GM19351 (cell line): ENCODE data around the gene SRP9.
"Not testable (repeated sequence)": the region's sequence is repeated elsewhere in the genome, so short reads cannot be mapped to it uniquely, and the experiment has no call there.

ENCODE experiments used
- ATAC-seq: cut with Tn5 transposase; IDR thresholded peaks from one replicate; pipeline ENCODE4 v1.9.1; 2021; ENCODE audit warnings: mild to moderate bottlenecking, moderate library complexity; ENCODE audit not compliant: unreplicated experiment

SRP9 gene

DNA sequence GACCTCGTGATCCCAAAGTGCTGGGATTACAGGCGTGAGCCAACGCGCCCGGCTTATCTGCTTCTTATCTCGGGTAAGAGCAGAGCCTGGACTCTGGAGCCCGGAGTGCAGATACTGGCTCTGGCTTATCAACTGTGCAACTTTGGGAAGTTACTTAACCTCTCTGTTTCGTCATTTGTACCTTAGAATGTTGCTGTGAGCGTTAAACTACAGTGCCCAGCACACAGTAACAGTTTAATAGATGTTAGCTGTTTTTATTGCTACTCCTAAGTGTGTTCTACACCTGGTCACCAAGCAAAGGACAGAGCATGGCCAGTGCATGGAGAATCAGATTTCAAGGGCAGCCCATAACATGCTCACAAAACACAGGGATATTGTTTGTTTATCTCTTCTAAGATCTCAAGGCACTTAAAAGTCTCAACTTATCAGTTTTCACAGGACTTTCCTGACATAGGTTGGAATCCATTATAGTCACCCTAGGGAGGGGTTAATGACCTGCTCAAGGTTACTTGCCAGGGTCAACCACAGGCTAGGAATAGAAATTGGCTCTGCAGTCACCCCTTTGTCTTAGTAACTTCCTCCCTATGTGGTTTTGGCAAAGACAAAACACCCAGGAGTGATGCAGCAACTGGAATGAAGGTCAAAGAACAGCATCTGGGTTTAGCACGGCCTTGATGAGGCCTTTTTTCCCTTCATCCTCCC, 22.5 kb upstream of the SRP9 start:
- ATAC-seq = no peak

DNA sequence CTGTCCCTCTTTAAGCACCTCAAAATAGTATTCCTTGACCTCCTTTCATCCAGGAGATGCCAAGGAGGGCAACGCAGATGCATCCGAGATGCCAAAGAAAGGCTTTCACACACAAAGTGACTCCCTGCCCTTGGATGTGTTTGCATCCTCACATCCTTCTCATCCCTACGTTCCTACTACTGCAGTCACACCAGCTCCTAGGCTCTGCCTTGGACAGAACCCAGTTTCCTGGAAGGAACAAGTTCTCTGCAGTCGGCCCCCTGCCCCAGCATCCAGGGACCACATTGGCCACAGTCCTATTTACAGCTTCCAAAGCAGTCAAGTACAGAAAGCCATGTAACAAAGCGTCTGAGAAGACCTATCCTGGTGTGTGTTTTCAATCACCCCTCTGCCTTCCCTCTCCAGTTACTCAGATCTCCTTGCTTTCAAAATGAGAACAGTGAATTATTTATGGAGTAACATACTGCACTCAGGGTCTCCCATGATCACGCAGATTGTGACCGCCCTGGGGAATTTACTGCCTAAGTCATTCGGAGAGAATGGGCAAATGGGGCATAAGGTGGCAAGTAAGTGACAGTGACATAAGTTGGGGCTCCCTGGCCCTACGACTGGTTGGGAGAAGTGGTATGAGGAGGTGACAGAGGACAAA, 21.8 kb upstream of the SRP9 start:
- no peak for ATAC-seq

DNA sequence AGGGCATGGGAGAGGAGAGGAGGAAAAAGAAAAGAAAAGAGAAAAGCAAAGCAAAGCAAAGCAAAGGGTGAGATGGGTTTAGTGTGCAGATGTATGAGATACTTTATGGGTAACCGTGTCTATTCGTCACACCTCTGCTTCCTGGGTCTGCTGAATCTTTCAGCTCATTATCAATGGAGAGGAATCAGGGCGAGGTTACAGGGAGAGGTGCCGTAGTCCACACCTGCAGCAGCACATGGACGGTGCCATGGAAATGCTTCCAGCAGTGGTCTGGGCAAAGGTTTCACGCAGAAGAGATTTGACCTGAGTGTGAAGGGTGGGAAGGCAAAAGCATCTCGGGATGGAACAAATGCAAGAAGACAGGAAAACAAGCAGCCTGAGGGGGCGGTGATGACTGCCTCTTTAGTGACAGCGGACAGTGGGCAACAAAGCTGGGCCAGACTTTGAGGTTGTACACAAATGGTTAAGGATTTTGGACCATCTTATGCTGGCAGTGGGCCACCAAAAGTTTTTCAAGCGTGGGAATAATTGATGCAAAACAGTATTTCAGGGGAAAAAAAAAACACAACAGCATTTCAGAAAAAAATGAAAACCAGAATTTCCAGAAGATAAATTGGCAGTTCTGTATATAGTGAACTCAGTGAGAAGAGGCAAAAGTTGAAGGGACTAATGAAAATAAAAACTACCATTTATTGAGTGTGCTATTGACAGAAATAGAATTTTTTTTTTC, 19.5 kb upstream of the SRP9 start:
- ATAC-seq = no peak

DNA sequence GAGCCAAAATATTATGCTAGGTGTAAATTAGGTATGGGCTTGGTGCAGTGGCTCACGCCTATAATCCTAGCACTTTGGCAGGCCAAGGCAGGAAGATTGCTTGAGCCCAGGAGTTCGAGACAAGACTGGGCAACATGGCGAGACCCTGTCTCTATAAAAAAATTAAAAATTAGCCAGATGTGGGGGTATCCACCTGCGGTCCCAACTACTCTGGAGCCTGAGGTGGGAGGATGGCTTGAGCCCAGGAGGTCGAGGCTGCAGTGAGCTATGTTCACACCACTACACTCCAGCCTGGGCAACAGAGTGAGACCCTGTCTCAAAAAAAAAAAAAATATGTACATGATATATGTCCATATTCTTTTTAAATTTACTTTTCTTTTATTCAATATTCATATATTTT, 17.7 kb upstream of the SRP9 start:
- ATAC-seq = not testable (repeated sequence)

DNA sequence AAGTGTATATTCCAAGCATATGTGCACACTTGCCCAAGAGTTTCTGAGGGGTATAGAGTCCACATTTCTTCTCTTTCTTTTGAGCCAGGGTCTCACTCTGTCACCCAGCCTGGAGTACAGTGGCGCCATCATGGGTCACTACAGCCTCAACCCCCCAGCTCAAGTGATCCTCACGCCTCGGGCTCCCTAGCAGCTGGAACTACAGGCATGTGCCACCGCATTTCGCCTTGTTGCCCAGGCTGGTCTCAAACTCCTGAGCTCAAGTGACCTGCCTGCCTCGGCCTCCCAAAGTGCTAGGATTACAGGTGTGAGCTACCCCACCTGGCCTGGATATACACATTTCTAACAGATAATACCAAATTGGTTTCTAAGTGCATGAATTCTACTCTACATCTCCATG, 17.1 kb upstream of the SRP9 start:
- no peak for ATAC-seq

DNA sequence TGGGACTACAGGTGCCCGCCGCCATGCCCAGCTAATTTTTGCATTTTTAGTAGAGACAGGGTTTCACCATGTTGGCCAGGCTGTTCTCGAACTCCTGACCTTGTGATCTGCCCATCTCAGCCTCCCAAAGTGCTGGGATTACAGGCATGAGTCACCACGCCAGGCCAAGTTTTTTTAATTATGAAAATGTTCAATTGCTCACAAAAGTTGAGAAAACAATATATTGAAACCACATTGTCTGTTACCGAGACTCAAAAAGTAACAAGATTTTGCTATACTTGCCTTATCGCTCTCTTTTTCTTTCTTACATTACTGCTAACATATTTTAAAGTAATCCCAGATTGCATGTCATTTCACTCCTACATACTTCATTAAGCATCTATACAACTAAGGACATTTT, 16.2 kb upstream of the SRP9 start:
- ATAC-seq = not testable (repeated sequence)

- no peak for ATAC-seq
Observed at GRCh38 chr1:225762002-225762441, 15.6 kb upstream of the SRP9 start.

- no peak for ATAC-seq
Observed at GRCh38 chr1:225762444-225762843, 15.2 kb upstream of the SRP9 start.

DNA sequence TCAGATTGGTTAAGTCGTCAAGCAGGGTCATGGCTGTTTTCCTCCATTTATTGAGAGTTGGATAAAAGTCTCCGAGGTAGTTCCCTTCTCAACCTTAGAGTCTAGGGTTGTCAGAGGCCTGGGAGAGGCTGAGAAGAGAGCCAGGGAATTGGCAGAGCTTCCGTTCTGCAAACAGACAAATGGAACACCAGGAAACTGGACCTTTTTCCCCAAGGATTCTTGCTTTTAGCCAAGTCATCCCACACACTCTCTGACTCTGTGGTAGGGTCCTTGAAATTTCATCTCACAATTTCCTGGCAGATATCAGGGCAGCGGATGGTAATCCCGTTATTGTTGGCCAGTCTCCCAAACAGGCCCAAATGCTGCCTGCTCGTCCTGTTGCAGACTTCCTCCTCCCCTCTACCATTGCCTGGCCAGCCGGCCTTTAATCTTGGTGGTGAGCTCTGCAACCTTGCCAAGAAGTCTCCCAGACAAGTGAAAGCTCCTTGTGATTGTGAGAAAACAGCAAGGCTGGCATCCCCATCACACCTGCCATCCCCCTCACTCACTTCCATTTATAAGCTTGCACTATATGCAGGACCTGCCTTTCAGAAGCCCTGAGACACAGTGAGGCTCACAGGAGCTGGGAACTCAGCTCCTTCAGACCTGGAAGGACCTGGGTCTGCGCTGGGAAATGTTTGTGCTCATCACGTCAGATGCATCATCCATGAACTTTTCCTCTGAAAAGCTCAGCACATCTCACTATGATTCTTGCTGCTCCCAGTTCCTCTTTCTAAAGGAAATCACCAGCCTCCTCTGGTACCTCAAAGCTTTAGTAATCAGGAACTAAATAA, 13.7 kb upstream of the SRP9 start:
- ATAC-seq = no peak

- no peak for ATAC-seq
Observed at GRCh38 chr1:225765982-225766674, 11.5 kb upstream of the SRP9 start.

DNA sequence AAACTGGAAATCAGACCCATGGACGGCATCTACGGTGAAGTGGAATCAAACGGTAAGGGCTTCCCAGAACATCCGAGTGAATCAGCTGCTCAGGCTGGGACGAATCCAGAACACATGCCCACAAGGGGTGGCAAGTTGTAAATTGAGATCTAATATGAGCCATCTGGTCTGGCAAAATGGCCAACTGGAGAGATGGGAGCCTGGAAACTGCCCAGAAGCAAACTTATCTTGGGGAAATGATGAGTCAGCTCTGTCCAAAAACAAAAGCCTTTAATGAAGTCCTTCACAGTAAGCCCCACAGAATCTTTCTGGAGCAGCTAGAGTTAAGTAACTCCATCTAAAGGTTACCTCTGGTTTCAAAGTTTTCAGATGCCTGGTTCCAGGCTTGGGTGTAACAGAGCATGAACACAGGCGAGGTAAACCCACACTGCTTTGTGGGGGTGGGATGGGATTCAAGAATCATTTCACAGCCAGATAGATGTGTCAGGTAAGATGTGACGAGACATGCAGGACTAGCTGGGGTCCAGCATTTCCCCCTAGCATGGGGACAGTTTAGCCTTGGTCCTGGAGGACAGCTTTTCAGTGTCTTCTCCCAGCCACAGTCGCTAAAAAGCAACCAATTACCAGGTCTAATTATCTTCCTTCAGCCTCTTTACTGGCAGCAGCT, 10.5 kb upstream of the SRP9 start:
- no peak for ATAC-seq

DNA sequence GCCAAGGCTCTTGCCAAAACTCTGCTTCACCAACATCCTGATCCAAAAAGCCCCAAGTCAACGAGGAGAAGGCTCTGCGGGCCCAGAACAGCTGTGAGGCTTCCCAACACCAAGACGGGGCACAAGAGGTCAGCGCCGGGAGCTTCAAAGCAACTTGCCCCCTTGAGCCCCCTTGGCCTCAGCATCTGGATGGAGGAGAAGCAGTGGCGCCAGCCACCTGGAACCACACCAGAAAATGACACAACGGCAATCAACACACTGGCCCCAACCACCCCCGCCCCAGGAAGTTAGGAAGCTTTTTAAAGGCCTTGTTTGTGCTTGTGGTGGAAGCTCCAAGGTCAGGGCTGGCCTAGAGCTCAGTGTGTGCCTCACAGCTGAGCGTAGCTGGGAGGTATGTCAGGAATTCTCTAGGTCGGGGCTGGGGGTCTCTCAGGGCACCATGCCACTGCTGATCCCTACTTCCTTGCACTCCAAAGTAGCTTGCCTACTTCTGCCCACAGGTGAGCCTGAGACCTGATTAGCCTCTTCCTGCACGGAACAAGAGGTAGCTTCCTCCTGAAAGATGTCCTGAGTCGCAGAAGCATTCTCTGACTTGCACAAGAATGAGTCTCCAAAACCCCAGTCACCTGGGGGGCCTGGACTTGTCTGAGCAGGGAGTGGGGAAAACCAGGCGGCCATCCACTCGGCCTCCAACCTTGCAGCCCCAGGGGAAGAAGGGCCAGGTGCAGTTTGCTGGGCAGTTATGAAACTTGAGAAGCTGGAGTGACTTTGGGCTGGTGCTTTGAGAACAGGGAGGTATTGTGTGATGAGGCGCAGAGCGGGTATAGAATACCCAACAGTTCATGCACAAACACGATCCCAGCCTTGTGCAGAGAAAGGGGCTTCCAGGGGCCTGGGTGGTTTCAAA, 9.7 kb upstream of the SRP9 start:
- ATAC-seq = no peak

- no peak for ATAC-seq
Observed at GRCh38 chr1:225768662-225769426, 8.8 kb upstream of the SRP9 start.

GRCh38 chr1:225769687-225770086, 7.9 kb upstream of the SRP9 start:
- ATAC-seq = no peak

GRCh38 chr1:225770561-225771248, 6.9 kb upstream of the SRP9 start:
- no peak for ATAC-seq

DNA sequence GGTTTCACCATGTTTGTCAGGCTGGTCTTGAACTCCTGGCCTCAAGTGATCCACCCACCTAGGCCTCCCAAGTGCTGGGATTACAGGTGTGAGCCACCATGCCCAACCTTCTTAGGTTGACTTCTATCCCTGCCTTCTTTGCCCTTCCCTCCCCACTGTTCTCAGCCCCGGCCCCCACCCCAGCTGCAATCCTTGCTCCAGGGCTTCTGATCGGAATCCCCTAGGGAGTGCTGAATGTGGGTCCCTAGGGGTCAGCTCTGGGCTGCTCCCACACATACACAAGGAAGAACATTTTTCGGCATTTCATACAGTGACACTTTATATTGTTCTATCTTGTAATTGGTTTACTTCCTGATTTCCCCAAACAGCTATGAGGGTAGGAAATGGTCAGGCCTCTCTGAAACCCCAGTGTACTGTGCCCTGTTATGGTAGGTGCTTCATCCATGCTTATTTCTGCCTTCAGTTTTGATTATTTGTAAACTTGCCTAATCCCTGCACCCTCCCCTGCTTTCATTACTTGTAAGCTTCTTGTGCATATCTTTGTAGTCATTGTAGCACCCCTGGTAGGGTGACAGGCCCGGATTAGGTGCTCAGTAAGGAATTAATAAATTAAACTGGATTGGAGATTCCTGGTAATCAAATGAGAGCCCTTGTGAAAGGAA, 5.8 kb upstream of the SRP9 start:
- ATAC-seq = no peak

DNA sequence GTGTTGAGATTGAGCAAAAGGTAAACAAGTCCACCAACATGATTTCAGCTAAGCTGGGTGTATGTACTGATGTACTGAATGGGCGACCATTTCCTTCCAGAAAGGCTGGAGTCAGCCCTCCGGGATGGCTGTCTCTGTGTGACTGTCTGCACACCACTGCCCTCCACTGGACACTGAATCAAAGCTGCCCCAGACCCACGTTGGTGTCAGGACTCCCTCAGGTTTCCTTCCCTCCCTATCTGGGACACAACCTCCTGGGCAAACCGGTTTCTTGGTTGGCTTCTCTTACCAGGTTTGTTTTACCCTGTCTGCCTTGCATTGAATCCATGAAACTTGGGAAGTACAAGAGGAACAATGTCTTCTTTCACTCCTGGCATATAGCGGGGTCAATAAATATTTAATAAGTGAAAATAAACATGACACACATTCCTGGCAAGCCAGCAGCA, 5.3 kb upstream of the SRP9 start:
- ATAC-seq = peak; percentile 62
